Thyroid gland (tissue), 4 donors: ENCODE data around the gene UHRF1. TPM values are rescaled to one million over a fixed set of nuclear protein-coding genes. Genes with fewer than 3 reads are reported as not detected.

Experiments
- DNase-seq, 2 donors: peaks; one replicate each; pipeline ENCODE4 v3.0.0-alpha.2; 2019
- H3K27ac ChIP-seq, 3 donors: fragments of 200-600 bp; sonication (generic); 1 replicate in 2 of 3; 2 replicates in 1 of 3; pipeline ENCODE4 v1.5.1; 2016 to 2019; ENCODE audit warnings: mild to moderate bottlenecking in 1 of 3, moderate library complexity in 1 of 3
- H3K27me3 ChIP-seq: fragments of 200-600 bp; sonication (generic); one replicate; pipeline ENCODE4 v1.5.1; 2019
- H3K36me3 ChIP-seq, 2 donors: fragments of 200-600 bp; sonication (generic); one replicate each; pipeline ENCODE4 v1.5.1; 2016 to 2019
- H3K4me1 ChIP-seq, 2 donors: fragments of 200-600 bp; sonication (generic); one replicate each; pipeline ENCODE4 v1.5.1; 2017 to 2019
- H3K4me3 ChIP-seq, 3 donors: fragments of 200-600 bp; sonication (generic); replicated peaks in 1 of 3; 1 replicate in 2 of 3; 2 replicates in 1 of 3; pipeline ENCODE4 v1.5.1; 2016; ENCODE audit warnings: mild to moderate bottlenecking in 1 of 3
- H3K9me3 ChIP-seq: fragments of 200-600 bp; sonication (generic); one replicate; pipeline ENCODE4 v1.5.1; 2017
- POLR2A ChIP-seq, 2 donors: fragments of 450-650 bp; IDR thresholded peaks; one replicate each; pipeline ENCODE4 v1.6.1; 2017; ENCODE audit warnings: antibody characterized with exemption in 2 of 2, mild to moderate bottlenecking in 2 of 2, moderate library complexity in 1 of 2
- WGBS, 2 donors: methylation state at CpG; one replicate each; pipeline ENCODE4 v1.1.5; 2017; 5-methylcytosine and 5-hydroxymethylcytosine counted together
- intact Hi-C: fragments of 100-400 bp; cut with DNase I; formaldehyde crosslinking; loops from one replicate; pipeline ENCODE4 v1.15.1; 2023
- total RNA-seq, 4 donors: library from RNA; depleted of rRNA; stranded (reverse); fragments of >200 nt; gene quantifications; one replicate each; pipeline ENCODE4 v1.2.3, GENCODE V29; 2016
- TF ChIP-seq, protein P1 (sequence below), 6 experiments: fragments of 200-600 bp in 3 of 6; fragments of 450-650 bp in 3 of 6; sonication (generic) in 3 of 6; IDR thresholded peaks; one replicate each; pipeline ENCODE4 v1.5.1; 2016 to 2019; ENCODE audit warnings: antibody characterized with exemption in 6 of 6, mild to moderate bottlenecking in 2 of 6, inconsistent platforms in 1 of 6, moderate library complexity in 1 of 6

UHRF1 gene
- total RNA-seq, 4 donors from 2014 or later: 0.11 to 0.71 (median 0.41) TPM

DNA sequence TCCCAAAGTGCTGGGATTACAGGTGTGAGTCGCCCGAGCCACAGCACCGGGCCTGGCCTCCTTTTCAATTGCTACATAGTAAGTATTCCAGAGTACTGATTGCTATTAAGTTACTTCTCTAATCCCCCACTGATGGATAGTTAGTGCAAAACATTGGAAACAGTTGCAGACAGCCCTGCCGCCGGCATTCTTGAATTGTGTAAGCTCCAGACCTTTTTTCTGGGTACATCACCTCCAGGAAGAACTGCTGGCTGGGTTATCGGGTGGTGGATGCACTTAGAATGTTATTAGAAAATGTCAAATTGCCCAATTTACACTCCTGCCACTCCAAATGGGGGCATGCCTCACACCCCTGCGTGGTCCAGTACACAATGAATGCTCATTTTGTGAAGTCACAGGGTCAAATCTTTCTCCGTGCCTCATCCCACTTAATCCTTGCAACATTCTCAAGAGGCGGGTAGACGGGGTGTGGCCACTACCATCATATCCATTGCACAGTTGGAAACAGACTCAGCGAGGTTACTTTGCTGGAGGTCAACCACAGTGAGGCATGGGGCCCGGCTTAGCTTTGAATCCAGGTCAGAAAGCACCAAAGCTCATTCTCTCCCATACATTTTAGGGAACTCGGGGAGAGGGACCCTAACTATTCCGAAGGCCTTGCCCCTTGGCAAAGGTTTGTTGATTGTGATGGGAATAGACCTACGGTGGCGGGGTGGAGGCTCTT lies 58.6 kb downstream of the UHRF1 start:
- no peak for DNase-seq
- TF ChIP-seq, protein P1, sequence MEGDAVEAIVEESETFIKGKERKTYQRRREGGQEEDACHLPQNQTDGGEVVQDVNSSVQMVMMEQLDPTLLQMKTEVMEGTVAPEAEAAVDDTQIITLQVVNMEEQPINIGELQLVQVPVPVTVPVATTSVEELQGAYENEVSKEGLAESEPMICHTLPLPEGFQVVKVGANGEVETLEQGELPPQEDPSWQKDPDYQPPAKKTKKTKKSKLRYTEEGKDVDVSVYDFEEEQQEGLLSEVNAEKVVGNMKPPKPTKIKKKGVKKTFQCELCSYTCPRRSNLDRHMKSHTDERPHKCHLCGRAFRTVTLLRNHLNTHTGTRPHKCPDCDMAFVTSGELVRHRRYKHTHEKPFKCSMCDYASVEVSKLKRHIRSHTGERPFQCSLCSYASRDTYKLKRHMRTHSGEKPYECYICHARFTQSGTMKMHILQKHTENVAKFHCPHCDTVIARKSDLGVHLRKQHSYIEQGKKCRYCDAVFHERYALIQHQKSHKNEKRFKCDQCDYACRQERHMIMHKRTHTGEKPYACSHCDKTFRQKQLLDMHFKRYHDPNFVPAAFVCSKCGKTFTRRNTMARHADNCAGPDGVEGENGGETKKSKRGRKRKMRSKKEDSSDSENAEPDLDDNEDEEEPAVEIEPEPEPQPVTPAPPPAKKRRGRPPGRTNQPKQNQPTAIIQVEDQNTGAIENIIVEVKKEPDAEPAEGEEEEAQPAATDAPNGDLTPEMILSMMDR (IDR thresholded peaks at IDR 0.05): no peak
- no peak for TF ChIP-seq POLR2A (IDR thresholded peaks at IDR 0.05)
- no peaks in the 10 kb centered on the region for H3K27me3 ChIP-seq
- no peaks in the 10 kb centered on the region for H3K36me3 ChIP-seq
- H3K27ac ChIP-seq: no peak overlapping the region
- no peaks in the 10 kb centered on the region for H3K9me3 ChIP-seq
- H3K4me3 ChIP-seq: no peak overlapping the region
- intact Hi-C loops: no loop called here
- 77 to 78% methylated on average over 16 of the region's 16 CpGs for WGBS, 2 donors
- peaks cover 26 to 30% of the 10 kb centered on the region in 2 donors for H3K4me1 ChIP-seq

- TF ChIP-seq, protein P1 (IDR thresholded peaks at IDR 0.05): no peak
- TF ChIP-seq POLR2A (IDR thresholded peaks at IDR 0.05): peak; percentile 89 to 98
- 0 to 3% methylated on average over 5 to 15 of the region's 96 CpGs for WGBS, 2 donors
- intact Hi-C loops: no loop called here
- peak within 1 kb of the TSS; percentile 74 to 94 (median 85) for H3K27ac ChIP-seq
- H3K4me3 ChIP-seq: peak within 1 kb of the TSS in 2 of 3 donors; percentile 61 to 67
- no peaks in the 10 kb centered on the region for H3K9me3 ChIP-seq
- H3K36me3 ChIP-seq: no peaks in the 10 kb centered on the region
- no peaks in the 10 kb centered on the region for H3K27me3 ChIP-seq
- peaks cover 34 to 38% of the 10 kb centered on the region in 2 donors for H3K4me1 ChIP-seq
- DNase-seq: peak; percentile 100
Measured at GRCh38 chr19:4968462-4969291, 59.4 kb downstream of the UHRF1 start, which contains the start of gene KDM4B. TSS of gene KDM4B (plus strand) at chr19:4969113. CDS start at chr19:5032891, 63,778 bp downstream.

- Histone ChIP-seq H3K27ac (peak overlapping the region; percentile 74 to 94 (median 85)), H3K4me1 (peaks cover 40 to 42% of the 10 kb centered on the region in 2 donors), H3K36me3 (no peaks in the 10 kb centered on the region), H3K27me3 (no peaks in the 10 kb centered on the region), H3K9me3 (no peaks in the 10 kb centered on the region), H3K4me3 (peak overlapping the region in 2 of 3 donors; percentile 61 to 67)
- WGBS, 2 donors: 0 to 1% methylated on average over 7 to 30 of the region's 54 CpGs
- intact Hi-C loops: no loop called here
- DNase-seq: no peak
- TF ChIP-seq, protein P1 (IDR thresholded peaks at IDR 0.05): no peak
- TF ChIP-seq POLR2A (IDR thresholded peaks at IDR 0.05): no peak
Measured at GRCh38 chr19:4969292-4969771, 60.0 kb downstream of the UHRF1 start.

DNA sequence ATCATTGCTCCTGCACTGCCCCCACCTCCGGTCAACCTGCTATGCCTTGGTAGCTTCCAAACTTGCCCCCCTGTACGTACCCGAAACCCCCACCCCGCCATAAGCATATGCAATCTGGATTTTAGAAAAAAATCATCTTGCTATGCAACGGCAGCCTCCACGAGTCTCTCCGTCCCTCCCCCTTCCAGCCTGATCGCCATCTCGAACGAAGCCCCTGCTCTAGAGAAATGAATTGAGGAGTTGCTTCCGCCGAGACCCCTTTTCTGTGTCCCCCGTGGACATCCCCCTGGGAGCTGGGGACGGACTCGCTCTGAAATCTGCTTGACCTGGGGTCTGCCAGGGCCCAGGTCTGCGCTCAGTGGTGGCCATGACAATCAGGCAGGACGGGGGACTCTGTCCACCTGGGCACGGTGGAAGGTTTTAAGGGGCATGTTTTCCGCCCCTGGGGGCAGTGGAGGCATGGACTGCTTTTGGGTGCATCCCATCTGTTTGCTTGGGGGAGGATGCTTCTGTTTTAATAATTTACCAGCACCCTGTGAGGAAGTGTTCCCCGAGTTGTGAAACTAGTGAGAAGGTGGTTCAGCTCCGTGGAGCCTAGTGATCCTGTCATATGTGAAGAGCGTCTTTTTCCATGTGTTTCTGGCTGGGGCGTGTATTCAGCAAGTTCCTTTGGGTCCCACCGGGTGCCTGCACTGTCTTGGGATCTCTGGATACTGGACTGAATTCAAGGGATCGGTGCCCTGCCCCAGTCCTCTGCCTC lies 60.7 kb downstream of the UHRF1 start:
- DNase-seq: peak in 1 of 2 donors; percentile 23

More for the DNA sequence above, 60.7 kb downstream of the UHRF1 start:
- WGBS, 2 donors: 3% methylated on average over 11 to 25 of the region's 25 CpGs
- Histone ChIP-seq H3K4me3 (peak overlapping the region; percentile 19 to 67 (median 61)), H3K27ac (peak overlapping the region; percentile 74 to 94 (median 85)), H3K27me3 (no peaks in the 10 kb centered on the region), H3K9me3 (no peaks in the 10 kb centered on the region), H3K36me3 (no peaks in the 10 kb centered on the region), H3K4me1 (peaks cover 47 to 48% of the 10 kb centered on the region in 2 donors)
- TF ChIP-seq POLR2A (IDR thresholded peaks at IDR 0.05): no peak
- intact Hi-C loops: no loop called here
